ENCODE results near the gene ATOH8.

ATOH8 gene

GRCh38 chr2:85718885-85719492 is 34.8 kb upstream of the ATOH8 start:
- no peak for DNase-seq

GRCh38 chr2:85719609-85720240 is 34.1 kb upstream of the ATOH8 start:
- no peak for DNase-seq

DNA sequence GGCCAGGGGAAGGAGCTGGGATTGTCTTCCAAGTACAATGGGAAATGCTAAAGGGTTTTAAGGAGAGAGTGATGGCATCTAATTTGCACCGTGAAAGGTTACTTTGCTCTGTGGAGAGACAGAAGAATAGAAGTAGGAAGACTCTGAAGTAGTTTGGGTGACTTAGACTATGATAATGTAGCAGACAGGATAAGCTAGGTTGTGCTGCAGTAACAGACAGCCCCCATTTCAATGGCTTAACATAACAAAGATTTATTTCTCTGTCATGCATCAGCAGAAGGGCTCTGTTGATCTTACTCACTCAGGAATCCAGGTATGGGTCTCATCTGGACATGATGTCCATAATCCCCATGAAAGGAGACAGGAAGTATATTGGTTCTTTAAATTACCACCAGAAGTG is 33.3 kb upstream of the ATOH8 start:
- DNase-seq, result no peak

GRCh38 chr2:85721641-85722040 is 32.1 kb upstream of the ATOH8 start:
- no peak for DNase-seq

DNA sequence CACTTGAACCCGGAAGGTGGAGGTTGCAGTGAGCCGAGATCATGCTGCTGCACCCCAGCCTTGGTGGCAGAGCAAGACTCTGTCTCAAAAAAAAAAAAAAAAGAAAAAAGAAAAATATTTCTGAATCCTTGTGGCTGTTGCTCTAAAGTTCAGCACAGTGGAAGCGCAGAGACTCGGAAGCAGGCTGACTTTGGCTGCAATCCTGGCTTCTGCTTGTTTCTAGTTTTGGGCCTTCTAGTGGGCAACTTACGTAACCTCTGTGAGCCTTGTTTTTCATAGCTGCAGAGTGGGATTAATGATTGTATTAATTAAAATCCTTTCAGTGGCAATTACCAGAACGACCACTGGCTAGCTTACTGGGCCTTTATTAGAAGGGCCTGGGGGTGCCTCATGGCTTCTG is 31.3 kb upstream of the ATOH8 start:
- no peak for DNase-seq

- DNase-seq, result no peak
Measured at GRCh38 chr2:85723707-85724360, 30.0 kb upstream of the ATOH8 start.

DNA sequence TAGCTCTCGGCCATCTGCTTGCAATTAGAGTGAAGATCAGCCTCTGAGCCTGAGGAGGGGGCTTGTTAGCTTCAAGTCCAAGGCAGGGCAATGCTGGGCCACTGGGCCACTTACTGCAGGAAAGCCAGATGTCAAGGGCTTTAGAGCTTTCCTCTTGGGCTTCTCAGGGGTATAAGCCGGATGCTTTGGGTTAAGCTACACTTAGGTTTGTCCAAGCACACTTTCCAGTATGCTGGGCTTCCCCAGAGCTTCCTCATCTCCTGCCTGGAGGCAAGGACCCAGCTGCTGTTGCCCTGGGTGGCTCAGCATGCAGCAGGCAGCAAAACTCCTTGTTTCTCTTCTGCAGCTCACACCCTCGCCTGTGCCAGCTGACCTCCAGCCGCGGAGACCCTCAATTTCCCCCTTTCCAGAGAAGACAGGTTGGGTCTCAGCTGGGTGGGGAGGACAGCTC is 29.0 kb upstream of the ATOH8 start:
- DNase-seq, result no peak

DNA sequence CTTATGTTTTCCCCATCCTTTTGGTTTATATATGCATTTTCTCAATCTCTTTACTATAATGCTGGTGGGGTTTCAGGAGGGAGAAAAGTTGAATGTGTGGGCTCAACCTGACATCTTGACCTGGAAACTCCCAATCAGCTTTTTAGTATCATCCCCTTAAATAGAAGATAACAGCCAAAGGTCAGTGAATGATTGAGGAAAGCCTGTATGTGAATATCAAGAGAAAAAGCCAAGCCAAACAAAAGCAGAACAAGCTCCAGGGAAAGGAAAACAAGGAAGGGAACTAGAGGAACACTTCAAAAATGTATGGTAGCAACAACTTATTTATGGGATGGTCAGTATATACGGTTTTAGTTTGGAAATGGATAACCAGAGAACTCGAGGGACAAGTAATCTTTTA is 28.3 kb upstream of the ATOH8 start:
- DNase-seq, result no peak

DNA sequence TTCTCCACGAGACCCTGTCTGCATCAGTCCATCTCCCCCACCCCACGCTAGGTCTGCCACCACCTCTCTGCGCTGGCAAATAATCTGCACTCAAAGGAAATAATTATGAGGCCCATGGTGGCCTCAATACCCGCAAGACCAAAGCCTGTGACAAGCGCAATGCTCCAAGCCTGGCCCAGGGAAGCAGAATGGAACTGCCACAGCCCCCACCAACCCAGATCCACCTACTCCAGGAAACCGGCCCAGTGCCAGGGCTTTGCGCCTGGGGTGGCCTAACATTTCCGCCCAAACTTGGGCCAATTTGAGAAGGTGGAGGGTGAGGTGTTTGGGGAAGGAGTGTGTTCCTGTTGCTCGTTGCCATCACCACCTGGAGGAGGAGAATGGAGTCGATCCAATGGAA is 26.0 kb upstream of the ATOH8 start:
- DNase-seq, result no peak

DNA sequence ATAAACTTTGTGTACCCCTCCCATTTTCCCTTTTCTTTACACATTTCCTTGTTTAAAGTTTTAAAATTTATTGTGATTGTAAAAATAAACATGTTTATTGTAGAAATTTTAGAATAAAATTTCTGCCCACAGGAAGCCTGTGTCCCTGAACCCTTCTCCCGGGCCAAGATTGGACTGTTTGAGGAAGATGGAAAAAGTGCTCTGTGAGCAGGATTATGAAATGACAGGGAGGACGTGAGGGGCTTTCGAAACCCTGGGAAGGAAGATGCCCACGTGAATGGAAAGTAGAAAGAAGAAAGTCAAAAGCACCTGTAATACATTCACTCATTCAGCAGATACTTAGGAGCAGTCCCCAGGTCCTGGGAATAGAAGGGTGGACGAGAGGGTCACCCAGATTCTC is 25.4 kb upstream of the ATOH8 start:
- DNase-seq, result no peak

GRCh38 chr2:85728883-85729824 is 24.6 kb upstream of the ATOH8 start:
- DNase-seq, result peak; percentile 60

- DNase-seq, result no peak
Measured at GRCh38 chr2:85729825-85730510, 23.8 kb upstream of the ATOH8 start.

DNA sequence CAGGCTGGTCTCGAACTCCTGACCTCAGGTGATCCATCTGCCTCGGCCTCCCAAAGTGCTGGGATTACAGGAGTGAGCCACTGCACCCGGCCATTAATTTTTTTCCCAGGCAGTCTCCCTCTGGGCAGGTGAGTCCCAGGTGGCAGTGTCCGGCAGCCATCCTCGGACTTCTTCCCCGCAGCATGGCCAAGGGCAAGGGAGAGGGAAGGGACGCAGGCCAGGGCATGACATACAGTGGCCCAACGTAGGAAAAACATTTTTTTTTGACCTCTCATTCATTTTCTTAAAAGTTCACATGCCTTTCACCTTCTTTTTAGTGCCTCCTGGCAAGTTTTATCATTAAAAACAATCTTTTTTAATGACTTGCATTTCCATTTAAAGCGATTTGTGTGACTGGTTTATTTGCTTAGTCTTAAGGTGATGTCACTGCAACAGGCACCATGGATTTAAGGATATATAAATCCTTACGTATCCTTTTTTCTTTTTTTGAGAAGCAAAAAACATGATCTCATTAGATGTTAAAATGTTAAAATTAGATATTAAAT is 23.0 kb upstream of the ATOH8 start:
- no peak for DNase-seq

GRCh38 chr2:85731606-85732005 is 22.2 kb upstream of the ATOH8 start:
- no peak for DNase-seq

DNA sequence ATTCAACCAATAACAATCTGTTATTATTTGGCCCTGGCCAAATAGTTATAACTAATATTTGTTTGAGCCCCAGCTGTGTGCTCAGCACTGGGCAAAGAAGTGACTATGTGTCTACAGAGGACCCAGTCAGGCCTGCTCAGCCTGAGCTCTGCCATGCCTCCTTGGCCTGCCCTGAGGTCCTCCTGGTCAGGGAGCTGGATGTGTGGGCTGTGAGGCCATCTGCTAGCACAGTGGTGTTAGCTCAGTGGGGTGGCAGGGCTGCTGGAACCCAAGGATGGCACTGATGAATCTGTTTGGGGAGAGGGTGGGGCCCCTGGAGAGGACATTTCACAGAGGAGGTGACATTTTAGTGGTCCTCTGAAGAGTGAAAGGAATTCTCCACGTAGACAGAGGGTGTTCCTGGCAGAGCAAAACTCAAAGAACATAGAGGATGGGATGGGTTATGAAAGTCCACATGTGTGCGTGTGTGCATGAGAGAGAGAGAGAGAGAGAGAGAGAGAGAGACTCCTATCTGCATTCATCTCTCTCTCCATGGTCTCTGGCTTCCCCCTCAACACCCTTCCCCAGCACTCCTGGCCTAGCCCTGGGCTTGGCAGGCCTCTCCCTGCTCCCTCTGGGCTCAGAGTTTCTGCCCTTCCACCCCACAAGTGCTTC is 21.2 kb upstream of the ATOH8 start:
- no peak for DNase-seq

- DNase-seq, result no peak
Measured at GRCh38 chr2:85733121-85733960, 20.4 kb upstream of the ATOH8 start.

- DNase-seq, result no peak
Measured at GRCh38 chr2:85734015-85734414, 19.8 kb upstream of the ATOH8 start.

GRCh38 chr2:85734942-85735608 is 18.7 kb upstream of the ATOH8 start:
- no peak for DNase-seq

DNA sequence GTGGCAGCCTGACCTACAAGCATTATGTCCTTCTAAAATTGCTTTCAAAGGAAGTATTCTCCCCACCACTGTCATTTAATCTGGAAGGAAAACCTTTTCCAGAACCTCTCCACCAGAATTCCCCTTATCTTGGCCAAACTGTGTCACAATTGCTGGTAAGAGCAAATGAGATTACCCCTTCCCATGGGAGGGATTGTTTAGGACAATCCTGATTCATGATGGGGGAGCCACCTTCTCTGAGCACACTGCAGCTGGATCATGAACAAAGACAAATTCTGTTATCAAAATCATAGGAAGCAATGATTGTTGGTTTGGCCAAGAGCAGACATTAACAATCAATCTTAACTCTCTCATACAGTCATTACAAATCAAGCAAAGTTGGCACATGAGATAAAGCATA is 18.1 kb upstream of the ATOH8 start:
- DNase-seq, result no peak
